ENCODE data around the gene PAOX.

DNA sequence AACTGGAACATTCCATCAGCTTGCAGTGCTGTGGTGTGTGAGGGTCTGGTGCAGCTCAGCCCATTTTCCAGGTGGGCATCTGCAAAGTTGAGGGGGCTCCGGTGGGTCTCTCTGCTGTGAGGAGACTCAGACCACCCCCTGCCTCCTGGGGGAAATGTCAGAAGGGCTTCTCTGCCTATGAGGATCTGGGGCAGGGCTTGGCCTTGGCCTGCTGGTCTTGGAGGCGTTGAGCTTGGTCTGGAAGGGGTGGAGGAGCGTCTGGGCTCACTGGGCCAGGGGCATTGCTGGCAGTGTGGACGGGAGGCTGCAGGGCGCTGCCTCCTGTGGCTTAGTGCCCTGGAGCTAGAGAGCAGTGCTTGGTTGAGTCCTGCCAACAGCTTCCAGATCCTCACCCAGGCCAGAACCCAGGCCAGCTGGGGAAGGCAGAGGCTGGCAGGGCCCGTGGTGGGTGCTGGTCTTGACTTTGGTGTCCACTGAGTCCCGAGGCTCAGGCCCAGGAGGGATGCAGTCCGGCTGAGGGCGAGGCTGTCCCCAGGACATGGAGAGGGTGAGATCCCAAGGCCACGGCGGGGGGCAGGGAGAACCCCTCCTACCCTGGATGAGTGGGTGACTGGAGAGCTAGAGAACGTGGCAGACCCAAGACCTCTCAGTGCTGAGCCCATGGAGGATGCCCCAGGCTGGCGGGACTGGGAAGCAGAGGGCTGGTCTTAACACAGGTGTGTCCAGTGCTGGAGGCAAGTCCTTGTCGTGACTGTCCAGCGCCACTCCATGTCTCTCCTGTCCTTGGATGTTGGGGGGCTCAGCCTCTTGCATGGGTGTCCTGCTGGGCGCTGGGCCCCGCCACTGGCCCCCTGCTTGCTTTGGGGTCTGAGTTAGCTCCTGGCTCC, 42.5 kb downstream of the PAOX start:
- TF ChIP-seq CTCF (IDR thresholded peaks at IDR 0.05; ENCODE audit: low read depth, low read length) = no peak
- TF ChIP-seq EZH2phosphoT487 (IDR thresholded peaks at IDR 0.05; ENCODE audit: low read depth) = no peak

Data from OCI-LY3 (cell line).